ENCODE data around the gene SORCS1.

- TF ChIP-seq EZH2phosphoT487 (IDR thresholded peaks at IDR 0.05; ENCODE audit: insufficient read depth, low read depth) (no peak), EZH2 (IDR thresholded peaks at IDR 0.05; ENCODE audit: insufficient read depth, poor library complexity, severe bottlenecking) (no peak)
Observed at GRCh38 chr10:106643473-106643872, 521.0 kb downstream of the SORCS1 start.

Data from GM23248 (cell line).